ENCODE measurements around the gene UVRAG.

UVRAG gene

DNA sequence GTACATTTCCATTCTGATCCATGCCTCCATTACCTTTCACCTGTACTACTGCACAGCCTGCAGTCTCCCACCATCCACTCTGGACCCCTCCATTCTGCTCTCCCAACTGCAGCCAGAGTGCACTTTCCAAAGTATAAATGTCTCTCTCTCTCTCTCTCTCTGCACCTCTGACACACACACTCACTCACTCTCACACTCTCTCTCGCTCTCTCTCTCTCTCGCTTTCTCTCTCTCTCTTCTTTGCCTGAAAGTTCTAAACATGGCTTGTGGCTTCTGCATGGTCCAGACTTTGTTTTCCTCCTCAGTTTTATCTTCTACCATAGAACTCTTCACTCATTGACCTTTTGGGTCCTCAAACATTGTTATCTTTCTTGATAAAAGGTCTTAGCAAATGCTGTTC, 314.7 kb downstream of the UVRAG start:
- no peak for DNase-seq

DNA sequence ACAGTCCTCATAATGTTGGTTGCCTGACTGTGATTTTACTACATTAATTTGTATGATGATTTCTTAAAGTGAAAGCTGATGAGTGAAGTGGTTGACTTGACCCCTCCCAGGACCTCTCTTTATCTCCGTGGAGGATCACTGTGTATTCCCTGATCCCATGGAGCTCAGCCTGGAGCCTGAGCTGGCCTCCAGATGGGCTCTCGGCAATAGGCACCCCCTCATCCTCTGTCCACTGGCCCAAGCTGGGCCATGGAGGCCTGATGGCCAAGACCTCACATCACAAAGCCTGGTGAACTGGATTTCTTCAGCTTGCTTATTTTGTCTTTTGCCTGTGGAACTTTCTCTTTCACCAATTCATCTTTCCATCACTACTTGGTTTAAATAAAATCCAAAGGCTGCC, 316.1 kb downstream of the UVRAG start:
- no peak for DNase-seq

DNA sequence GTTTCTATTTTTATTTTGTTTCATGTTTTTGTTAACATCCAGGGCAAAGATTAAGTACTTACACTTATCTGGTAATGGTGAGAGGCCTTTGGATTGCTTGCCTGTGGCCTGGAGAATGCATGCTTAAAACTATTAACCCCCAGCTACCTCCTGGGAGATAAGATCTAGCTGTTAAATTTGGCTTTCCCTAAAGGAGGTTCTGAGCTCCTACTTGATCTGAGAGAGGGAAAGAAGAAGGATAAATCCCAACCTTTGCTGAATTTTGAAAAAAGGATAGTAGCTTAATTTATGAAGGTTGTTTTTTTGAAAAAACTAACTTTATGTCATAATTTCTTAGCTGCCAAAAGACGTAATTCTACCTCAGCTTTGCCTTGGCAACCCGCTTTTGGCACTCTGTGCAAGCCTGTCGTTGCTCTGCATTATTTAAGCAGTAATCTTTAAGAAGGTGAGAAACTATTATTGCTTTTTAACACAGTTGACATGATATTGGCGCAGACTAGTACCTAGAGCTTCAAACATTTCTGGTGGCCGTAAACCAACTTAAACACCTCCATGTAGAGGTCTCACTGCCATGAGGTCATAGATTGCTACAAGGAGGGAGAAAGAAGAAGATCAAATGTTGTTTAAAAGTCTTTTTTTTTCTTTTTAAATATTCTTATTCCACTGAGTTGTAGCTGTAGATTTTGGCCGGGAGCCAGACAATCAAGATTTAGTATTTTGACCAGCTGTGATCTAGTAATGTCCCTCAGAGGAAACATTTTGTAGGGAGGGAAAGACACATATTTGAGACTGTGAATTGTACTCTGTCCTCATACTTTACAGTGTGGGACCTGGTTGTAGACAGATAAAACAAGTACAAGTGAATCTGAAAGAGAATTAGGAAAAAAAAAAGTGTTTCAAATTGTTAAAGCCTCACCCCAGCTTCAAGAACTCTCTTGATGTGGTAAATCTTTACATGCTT, 316.9 kb downstream of the UVRAG start:
- DNase-seq = no peak

DNA sequence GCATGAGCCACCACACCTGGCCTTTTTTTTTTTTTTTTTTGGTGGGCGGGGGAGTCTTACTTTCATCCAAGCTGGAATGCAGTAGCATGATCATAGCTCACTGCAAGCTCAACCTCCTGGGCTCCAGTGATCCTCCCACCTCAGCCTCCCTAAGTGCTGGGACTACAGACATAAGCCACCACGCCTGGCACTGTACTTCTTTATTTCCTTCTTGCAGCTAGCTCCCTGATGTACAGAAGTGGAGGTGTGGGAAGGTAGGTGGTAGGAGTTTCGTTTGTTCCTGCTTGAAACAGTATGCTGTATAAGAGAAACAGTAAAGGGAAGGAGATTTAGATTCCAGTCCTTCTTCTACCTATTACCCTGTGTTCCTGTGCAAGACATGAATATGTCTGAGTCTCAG, 319.2 kb downstream of the UVRAG start:
- no peak for DNase-seq

DNA sequence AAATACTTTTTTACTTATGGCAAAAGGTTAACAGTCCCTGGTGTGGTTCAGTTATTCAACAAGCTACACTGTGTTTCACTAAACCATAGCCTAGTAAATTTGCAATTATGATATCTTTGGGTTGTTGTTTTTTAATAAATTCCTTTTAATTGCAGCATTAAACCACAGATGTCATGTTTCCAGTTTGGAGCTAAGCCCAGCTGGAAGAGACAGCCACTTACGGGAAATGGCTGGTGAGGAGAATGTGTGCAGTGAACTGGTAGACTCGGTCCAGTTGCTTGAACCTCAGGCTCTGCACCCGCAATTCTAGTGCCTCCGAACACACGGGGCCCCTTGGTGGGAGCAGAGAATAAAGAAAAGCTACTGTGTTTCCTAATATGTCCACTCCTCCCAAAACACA, 320.5 kb downstream of the UVRAG start:
- no peak for DNase-seq

DNA sequence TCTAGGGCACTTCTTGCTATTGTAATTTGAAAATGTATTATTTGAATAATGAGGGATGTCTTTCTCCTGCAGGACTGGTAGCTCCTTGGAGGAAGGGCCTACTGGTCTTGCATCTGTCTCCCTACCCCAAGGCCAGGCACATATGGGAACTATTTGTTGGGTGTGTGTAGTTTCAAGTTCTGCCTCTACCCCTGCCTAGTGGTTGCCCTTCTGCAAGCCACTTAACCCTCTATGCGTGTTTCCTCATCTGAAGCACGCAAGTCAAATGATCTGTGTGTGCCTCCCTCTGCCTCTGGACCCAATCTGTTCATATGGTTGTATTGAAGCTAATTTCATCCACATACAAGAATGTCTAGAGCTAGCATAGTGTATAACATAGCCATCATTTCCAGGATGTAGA, 324.3 kb downstream of the UVRAG start:
- DNase-seq = no peak

DNA sequence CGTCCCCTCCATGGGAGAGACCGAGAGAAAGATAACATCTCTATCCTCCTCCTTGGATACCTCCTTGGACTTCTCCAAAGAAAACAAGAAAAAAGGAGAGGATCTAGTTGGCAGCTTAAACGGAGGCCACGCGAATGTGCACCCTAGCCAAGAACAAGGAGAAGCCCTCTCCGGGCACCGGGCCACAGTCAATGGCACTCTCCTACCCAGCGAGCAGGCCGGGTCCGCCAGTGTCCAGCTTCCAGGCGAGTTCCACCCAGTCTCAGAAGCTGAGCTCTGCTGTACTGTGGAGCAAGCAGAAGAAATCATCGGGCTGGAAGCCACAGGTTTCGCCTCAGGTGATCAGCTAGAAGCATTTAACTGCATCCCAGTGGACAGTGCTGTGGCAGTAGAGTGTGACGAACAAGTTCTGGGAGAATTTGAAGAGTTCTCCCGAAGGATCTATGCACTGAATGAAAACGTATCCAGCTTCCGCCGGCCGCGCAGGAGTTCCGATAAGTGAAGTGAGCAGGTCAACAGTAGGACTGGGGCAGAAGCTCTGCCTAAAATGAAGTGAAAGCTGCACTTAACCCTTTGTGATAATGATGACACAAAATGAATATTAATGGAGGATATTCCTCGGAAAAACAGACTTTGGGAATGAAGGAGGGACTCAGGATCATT, 326.0 kb downstream of the UVRAG start:
- DNase-seq = no peak

DNA sequence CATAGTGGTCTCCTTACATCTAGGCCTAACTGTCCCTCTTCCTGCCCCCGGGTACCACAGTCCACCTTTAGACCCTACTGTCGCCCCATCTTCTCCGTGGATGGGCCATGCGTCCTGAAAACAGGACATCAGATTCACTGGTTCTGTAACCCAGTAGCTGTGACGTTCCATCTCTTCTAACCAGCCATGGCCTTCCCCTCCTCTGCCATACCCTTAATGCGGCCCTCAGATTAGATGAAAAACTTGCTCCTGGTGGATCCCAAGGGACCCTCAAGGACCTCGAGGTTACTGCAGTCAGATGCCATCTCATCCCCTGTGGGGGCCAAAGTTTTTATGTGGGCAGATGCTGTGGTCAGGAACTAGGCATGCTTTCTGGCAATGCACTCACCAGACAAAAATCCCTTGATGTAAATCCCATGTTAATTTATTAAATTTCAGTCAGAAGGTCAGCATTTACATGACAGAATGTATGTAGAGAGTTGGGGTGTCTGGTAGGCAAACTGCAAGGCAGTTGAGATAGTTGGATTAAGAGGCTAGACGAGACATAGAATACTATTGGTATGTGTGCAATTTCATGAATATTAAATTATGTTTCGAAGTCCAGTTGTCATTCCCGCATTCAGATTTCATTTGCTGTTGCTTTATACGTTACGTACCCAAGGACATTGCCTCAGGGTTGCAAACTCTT, 327.0 kb downstream of the UVRAG start:
- DNase-seq = no peak

DNA sequence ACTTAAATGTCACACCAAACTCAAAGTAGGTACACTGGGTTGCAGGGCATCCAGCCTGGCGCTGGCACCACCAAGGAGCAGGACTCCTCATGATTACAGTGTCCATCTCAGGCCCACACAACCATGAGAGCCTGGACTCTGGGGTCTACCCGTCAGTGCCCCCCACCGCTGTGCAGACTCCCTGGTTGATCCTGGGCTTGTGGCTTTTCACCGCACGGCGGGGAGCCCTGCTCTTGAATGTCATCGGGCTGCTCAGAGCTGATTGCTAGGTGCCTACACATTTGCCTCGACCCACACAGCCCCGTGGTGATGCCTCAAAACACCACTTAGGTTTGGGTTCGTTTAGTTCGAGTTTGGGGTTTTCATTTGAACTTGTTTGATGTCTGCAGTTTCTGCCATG, 328.3 kb downstream of the UVRAG start:
- no peak for DNase-seq

DNA sequence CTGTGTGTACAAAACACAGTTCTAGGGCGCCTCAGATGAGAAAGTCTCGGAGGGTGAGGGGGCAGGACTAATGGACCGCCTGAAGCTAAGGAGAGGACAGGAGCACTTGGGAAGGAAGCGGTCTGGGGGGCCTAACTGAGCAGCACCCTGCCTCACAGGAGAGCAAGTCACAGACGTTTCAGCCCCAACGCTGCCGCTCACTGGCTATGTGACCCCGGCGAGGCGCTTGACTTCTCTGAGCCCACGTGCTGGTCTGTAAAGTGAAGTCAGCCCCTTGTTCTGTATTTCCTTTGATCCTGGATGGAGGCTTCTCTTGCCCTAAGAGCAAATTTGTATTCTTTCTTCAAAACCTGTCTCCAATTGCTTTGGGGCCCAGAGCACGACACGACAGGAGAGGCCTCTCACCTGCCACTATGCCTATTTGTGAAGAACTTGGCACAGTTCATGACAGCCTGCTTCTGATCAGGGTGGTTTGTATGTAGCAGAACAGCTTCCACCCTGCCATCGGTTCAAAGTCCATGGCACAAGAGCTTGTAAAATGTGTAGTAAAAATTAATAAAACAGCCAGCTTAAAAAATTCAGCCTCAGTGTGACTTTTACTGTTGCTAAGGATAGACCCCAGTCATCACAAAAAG, 332.2 kb downstream of the UVRAG start:
- no peak for DNase-seq

DNA sequence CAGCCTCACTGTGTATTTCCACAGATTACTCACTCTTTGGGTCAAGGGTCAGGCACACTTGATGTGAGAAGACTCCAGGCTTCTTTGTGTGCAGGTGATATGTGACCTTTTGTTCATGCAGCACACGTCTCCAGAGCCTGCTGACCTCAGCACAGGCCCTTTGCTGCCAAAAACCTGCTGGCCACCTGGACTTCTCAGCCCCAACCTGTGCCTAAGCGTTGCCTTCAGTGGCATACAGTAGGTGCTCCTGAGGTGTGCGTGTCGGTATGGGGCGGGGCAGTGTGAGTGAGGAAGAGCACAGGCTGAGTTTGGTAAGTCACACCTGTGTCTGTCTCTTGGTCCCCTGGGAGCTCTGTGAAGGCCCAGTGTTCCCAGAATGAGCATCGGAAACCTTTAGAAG, 333.2 kb downstream of the UVRAG start:
- no peak for DNase-seq

DNA sequence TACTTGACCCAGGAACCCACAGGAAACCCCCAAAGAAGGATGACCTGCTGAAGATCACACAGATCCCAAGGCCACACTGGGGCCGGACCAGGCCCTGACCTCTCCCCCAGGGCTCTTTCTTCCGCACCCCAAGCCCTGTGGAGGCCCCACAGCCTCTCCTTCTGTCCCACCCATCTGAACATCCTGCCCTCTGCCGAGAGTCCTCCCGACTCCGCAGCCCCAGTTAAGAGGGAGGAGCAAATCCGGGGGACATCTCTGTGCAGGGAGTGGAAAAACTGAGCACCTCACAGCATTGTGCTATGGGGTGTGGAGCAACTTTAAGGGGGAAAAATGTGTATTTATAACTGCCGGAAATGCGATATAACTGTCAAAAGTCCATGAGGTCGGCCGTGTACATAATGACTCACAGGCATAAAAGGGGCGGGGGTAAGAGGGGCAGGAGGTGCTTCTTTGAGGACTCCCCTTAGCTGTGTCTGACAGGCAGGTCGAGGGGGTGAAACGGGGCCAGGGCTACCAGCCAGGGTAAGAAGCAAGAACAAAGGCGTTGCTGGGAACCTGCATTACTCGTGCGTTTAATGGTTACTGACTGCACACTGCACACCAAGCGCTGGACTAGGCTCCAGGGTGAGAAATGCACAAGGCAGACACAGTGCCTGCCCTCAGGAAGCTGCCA, 334.1 kb downstream of the UVRAG start:
- no peak for DNase-seq

DNA sequence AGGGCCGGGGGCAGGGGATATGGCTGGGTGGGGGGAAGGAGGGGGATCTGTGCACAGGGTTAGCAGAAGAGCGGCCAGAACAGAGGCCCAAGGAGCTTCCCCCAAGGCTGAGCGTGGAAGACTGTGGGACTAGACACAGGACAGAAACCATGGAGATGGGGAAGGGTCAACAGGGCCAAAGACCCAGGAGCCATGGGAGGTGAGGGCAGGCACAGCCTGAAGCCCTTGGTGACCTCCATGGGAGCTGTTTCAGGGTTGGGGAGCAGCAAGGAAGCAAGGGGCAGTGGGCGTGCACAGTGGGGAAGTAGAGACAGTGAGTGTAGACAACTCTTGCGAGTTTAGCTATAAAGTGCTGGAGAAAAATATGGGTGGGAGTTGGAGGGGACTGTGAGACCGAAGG, 334.7 kb downstream of the UVRAG start:
- DNase-seq = no peak

DNA sequence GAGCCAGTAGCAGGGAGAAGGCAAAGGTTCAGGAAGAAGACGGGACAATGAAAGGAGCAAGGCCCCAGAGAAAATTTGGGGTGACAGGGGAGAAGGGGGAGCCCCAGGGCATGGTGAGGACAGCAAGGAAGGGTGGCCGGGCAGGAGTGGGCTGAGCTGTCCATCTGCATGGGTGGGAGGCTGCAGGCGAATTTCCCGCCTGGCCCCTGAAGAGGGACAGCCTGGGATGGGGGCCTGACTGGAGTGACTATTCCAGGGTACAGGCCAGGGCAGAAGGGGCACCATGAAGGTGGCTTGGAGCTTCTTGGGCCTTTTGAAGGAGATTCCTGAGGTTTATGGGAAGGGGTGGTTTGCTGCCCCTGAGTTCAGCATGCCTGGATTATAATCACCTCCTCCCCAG, 335.1 kb downstream of the UVRAG start:
- no peak for DNase-seq

DNA sequence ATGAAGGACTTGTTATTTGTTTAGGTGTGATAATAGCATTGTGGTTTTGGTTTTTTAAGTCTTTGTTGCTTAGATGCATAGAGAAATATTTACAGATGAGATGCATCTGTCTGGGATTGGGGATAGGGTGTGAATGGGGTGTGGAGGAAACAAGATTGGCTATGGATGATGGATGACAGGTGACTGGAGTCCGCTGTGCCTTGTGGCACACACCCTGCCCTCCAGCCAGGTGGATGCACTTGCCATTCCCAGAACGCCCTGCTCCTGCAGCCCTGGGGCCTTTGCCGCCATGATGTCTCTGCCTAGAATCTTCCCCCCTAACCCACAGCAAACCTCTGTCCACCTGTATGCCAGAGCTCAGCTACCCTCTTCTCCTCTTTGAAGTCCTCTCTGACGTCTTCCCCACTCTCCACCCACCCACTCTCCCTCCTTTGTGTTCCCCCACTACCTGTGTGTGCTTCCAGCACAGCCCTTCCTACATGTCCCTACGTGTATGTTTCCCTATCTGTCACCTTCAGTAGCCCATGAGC, 336.6 kb downstream of the UVRAG start:
- no peak for DNase-seq

DNA sequence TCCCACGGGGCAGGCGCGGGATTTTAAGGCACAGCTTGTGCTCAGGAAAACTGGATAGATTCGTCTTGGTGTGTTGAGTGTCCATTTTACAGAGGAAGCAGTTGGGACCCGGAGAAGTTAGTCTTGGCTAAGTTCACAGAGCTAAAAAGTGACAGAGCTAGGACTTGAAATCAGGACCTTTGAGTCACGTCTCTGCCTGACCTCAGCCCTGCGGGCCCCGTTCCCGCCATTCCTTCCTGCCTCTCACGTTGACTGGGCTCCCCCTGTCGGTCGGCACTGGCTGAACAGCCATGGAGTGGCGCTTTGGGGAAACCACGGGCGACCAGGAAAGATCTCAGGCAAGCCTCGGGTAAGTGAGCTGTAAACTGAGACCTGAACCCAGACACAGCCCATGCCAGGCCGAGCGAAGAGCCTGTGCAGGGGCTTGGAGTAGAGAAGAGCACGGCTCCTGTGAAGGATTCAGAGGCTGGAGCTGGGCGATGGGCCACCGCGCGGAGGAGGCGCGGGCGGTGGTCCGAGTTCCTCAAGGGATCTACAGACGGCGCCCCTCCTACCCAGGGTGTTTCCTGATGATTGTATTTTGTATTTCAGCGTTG, 337.2 kb downstream of the UVRAG start:
- DNase-seq = peak; percentile 94

DNA sequence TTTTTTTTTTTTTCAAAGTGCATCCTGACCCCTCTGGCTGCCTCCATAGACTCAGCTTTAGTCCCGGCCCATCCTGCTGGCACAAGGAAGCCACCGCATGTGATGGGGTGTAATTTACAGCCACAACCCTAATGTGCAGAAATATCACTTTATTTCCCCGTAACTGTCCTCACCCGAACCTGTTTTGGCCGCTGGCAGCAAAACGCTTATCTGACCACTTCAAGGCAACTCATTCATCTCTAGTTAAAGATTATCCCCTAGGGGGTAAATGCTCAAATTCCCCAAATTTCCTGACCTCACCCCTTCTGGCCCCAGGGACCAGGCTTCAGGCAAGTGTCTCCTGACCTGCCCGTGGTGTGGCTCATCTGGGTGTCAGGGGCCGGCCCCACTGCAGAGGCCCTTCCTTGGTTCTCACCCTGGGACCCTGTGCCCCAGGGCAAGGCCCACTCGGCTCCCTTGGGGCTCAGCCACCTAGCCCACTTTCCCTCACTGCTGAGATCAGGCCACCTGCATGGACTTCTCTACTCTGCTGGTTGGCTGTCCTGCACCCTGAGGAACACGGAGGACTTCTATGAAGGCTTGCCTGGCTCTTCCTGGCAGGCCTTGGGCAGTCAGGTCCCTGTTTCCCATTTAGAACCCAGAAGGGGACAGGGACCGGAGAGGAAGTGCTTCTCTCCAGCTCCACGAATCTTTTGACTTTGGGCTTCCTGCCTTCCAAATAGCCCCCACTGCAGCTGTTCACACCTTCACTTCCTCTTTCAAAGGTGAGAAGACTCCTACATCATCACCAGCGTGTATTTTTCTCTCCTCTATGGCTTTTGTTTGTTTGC, 337.9 kb downstream of the UVRAG start:
- peak; percentile 55 for DNase-seq

DNA sequence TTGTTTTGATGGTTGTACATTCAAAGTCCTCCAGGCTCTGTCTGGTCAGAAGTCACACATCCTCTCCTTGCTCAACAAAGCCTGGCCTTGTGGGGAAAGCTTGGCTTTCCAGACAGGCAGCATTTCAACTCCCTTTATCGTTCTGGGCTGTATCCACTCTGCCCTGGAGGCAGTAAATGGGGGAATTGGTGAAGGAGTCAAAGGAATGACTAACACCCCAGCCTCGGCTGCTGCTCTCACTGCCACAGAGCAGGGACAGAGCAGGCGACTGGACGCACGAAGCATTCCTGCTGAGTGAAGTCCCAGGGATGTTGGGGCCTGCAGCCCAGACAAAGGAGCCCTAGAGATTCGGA, 338.5 kb downstream of the UVRAG start:
- DNase-seq = peak; percentile 46

DNA sequence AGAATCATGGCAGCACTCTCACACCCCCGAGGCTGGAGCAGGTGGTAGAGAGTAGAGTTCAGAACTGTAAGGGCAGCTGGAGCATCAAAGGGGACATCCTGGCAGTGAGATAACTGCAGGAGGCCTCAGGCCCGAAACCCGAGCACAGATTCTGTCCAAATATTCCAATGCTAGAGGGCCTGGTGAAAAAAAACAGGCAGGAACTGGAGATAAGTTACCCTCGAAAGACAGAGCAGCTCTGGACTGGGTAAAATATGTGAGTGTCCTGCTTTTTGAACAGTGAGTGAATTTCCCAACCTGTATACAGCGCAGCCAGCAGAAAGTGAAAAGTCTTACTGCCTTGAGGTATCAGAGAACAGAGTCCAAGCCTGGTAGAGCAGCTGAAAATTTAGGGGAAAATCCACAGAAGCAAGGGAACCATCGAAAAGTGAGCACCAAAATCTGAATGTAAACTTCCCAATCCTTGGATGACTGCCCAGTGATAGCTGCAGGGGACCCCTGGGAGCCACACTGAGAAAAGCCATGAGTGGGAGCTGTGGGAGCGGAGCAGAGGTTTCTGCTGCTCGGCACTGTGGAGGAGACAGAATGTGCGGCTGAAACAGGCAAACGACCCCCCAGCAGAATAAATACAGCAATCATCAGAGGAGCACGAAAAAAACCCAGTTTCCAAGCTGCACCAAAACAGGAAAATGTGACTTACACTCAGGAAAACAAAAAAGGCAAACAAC, 340.7 kb downstream of the UVRAG start:
- no peak for DNase-seq

DNA sequence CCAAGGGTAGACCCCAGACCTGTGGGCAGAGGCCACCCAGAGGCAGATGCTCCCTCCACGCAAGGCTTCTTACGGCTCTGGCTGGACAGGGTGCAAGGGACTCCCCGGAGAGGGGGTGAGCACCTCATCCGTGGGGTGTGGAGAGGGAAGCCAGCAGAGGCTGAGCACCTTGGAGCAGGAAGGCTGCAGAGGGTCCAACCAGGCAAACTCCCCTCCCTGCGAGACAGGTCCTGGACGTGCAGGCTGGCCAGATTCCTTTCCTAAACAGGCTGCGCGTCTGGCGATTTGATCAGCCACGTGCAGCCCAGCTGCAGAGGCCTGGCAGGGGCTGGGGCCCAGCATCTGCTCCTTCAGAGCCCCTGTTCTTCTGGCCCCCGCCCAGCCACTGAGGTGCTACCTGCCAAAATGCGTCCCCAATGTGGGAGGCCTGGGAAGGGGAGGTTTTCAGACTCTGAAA, 342.0 kb downstream of the UVRAG start:
- DNase-seq = no peak
